Globus pallidus (tissue), 1 donor: ENCODE results near the gene F2RL3.

Experiments used
- DNase-seq: peaks from one replicate; pipeline ENCODE4 v3.0.0-alpha.2; 2015; ENCODE audit warnings: low spot score

The F2RL3 gene

GRCh38 chr19:16895467-16896145 lies 6.8 kb downstream of the F2RL3 start:
- no peak for DNase-seq

DNA sequence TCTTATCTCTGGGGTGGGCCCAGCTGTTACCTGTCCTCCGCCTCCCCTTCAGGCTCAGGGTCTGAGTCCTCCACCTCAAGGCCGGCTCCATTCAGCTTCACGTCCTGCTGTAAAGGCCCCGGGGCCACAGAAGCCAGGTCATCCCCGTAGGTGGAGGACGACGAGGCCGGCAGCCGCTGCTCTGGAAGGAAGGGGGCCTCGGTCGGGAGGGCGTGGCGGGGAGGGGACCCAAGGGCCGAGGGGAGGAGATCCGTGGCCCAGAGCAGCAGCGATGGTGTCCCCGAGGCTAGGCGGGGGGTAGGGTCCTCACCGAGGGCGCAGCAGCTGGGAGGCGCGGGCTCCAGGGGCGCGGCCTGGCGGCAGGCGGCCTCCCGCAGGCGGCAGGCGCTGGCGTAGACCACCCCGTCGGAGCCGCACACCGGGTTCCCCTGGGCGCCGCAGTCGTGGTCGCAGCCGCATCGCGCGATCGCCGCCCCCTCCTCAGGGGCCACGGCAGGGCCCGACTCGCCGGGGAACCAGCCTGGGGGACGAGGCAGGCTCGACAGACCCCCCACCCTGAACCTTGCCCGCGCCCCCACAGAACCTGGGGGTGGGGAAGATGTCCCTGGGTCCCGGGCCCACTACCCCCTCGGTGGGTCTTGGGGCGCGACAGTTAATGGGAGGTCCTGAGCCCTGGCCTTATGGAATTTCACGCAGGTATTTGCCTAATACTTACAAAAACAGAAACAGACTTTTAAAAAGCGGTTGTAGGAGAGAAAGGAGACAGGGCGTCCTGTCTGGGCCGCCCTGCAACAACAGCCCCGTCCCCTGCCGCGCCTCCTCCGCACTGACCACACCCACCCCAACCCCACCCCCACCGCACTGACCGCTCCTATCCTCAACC lies 7.6 kb downstream of the F2RL3 start:
- no peak for DNase-seq

DNA sequence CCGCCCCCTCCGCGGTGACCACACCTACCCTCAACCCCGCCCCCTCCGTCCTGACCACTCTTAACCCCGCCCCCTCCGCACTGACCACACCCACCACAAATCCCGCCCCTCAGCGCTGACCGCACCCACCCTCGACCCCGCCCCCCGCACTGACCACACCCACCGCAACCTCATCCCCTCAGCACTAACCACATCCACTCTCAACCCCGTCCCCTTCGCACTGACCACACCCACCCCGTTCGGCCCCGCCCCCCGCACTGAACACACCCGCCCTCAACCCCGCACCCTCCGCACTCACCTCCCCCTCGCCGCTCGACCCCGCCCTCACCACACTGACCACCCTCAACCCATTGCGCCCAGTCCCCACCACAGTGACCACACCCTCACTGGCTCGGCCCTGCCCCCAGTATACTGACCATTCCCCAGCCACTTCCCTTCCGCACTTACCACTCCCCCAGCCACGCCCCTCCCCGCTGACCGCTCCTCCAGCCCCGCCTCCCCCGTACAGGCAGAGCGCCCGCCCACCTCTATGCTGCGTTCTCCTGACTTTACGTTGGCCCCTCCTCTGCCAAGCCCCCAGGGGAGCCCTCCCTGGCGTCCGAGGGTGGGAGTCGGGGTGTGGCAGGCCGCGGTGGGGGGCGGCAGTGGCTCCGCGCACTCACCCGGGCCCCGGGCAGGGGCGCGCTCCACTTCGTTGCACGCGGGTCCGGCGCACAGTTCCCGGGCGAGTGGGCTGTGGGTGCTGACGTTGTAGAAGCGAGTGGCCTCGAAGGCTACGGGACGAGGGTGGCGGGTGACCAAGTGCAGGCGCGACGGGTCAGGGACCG lies 8.4 kb downstream of the F2RL3 start:
- peak; percentile 57 for DNase-seq

- no peak for DNase-seq
Measured at GRCh38 chr19:16897856-16898161, 9.0 kb downstream of the F2RL3 start.

GRCh38 chr19:16898361-16899015 lies 9.7 kb downstream of the F2RL3 start:
- DNase-seq: no peak

DNA sequence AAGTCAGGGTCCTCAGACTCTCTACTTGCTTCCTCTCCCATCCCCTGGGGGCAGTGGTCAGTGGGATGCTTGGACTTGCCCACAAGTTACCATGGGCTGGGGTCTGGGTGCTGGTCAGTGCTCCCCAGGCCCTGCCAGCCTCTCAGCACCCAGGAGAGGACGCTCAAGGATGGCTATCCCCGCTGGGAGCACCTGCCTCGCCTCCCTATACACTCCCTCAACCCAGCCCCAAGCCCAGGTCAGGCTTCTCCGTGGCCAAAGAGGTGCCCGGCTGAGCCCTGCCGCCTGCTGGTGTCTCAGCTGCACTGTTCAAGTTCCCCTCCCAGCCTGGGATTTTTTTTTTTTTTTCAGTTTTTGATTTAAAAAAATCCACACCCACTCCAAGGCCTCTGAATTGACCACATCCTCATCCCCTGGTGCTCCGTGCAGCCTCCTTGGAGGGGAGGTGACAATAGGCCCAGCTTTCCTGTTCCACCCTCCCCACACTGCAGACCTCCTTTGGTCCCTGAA lies 10.8 kb downstream of the F2RL3 start:
- no peak for DNase-seq

DNA sequence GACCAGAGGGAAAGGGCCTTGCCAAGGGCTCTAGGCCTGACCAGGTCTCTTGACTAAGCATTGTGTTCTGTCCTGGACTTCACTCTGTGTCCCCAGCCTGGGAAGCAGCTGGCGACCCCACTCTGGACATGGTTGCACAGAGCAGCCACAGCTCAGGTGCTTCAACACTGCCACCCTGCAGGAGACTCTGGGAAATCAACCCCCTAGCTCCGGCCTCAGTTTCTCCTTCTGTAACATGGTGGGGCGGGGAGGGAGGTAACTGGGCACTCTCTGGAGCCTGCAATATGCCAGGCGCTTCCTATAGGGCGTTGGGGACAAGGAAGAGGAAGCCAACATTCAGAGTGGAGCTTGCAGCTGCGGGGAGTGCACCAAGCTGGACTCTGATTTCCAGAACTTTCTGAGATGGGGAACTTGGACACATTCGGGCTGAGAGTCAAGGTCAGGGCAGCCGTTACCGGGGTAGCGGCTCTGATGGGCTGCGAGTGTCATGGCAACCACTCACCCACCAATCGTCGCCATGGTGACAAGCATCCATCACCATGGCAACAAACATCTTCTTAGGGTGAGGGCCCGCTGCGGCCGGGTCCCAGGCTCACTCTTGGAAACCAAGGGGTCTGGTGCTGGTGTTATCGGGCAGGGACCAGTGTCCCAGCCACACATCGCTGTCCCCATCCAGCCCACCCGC lies 12.8 kb downstream of the F2RL3 start:
- no peak for DNase-seq

DNA sequence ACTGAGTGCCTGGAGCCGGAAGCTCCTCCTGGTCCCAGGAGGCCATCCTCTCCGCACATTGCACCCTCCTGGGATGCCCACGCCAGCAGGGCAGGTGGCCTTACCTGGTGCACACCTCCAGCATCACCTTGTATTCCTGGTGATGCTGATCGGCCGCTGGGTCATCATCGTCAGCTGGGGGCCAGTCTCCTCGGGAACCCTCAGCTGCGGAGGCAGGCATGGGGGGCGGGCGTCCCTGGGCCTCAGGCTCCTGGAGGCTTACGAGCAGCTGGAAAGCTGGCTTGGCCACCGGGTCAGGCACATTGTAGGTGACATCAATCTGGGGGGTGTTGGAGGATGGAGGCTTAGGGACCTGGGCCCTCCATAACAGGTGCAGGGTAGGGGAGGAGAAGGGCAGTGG lies 13.7 kb downstream of the F2RL3 start:
- DNase-seq: no peak

DNA sequence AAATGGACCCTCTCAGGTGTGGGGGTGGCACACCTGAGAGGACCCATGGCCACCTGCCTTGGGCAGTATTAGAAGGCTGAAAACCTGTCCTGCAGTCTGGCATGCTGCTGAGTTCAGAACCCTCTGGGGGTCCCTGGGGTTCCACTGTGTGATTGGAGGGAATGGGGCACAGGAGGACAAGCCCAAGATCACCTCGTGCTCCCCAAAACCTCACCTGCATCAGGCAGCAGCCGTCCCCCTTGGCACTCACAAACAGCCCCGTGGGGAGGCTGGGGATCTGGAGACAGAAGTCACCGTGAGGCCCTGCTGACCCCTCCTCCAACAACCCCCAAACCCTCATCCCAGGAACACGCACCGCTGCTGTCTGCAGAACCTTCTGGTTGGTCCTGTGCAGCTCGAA lies 14.5 kb downstream of the F2RL3 start:
- no peak for DNase-seq

- DNase-seq: no peak
Measured at GRCh38 chr19:16904599-16904998, 15.8 kb downstream of the F2RL3 start.

DNA sequence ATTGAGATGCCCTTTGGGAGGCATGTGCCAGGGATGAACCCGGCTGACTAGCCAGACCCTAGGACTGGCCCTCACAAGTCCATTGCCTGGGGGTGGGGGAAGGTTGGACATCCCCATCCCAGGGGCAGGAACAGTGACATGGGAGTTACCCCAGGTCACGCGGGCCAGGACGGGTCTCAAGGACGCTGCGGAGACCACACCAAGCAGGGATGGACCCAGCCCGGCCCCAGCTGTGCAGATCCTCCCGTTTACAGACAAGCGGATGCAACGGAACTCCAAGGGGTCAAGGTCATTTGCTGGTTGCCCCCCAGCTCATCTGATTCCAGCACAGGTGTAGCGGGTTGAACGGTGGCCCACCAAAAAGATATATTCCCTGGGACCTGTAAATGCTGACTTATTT lies 20.0 kb downstream of the F2RL3 start:
- DNase-seq: no peak

GRCh38 chr19:16911046-16911445 lies 22.2 kb downstream of the F2RL3 start:
- DNase-seq: no peak

- DNase-seq: no peak
Measured at GRCh38 chr19:16912780-16913179, 24.0 kb downstream of the F2RL3 start.

- DNase-seq: no peak
Measured at GRCh38 chr19:16914421-16914820, 25.6 kb downstream of the F2RL3 start.

GRCh38 chr19:16915135-16915534 lies 26.3 kb downstream of the F2RL3 start:
- no peak for DNase-seq

- no peak for DNase-seq
Measured at GRCh38 chr19:16915734-16916133, 26.9 kb downstream of the F2RL3 start.

- DNase-seq: no peak
Measured at GRCh38 chr19:16917401-16917800, 28.6 kb downstream of the F2RL3 start.

DNA sequence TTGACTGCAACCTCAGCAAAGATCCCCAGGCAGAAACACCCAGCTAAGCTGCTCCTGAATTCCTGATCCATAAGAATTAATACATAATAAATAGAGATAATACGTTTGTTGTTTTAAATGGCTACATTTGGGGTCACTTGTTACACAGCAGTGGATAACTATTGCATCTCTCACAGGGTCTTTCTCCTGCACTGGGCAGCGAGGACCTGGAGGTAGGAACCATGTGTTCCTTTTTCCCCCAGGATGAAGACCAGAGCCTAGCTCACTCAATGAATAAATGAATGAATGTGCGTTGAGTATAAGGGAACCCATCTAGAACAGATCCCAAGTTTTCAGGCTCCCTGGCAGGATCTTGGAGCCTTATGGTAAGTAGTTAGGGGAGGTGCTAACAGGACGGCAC lies 30.7 kb downstream of the F2RL3 start:
- DNase-seq: no peak

- DNase-seq: no peak
Measured at GRCh38 chr19:16920816-16921529, 32.2 kb downstream of the F2RL3 start.

DNA sequence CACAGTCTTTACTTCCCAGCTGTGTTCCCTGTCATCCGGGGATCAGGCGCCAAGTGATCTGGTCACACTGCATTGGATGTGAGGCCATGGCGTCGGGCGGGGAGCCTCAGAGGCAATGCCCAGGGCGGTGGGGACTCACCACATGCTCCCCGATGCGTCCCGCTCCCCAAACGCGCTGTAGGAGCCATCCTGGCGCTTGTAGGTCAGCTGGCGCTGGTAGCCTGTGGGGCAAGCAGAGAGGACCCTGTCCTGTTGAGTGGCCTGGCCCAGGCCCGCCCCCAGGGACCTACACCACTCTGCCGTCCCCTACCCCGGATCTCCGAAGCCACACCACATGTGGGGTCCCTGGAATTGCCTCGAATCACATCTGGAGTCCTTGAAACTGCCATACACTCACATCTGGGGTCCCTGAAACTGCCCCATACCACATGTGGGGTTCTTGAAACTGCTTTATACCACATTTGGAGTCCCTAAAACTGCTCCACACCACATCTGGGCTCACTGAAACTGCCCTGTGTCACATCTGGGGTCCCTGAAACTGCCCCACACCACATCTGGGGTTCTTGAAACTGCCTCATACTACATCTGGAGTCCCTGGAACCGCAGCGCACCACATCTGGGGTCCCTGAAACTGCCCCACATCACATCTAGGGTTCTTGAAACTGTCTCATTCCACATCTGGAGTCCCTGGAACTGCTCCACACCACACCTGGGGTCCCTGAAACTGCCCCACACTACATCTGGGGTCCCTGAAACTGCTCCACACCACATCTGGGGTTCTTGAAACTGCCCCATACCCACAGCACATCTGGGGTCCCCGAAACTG lies 33.2 kb downstream of the F2RL3 start:
- DNase-seq: no peak
